Fibroblast of lung (primary cell): ENCODE measurements around the gene EN2. TPM values are rescaled to one million over a fixed set of nuclear protein-coding genes. Genes with fewer than 3 reads are reported as not detected.

Experiments
- DNase-seq, 2 donors: peaks; one replicate each; pipeline versions ENCODE4 v3.0.0 to v3.0.0-alpha.2; 2010; ENCODE audit warnings: low read depth in 2 of 2
- H2AFZ ChIP-seq: 2 replicates; pipeline ENCODE4 v1.5.1; 2012; ENCODE audit warnings: low read length, control low read depth, inconsistent platforms
- H3K27ac ChIP-seq: 2 replicates; pipeline ENCODE4 v1.5.1; 2011; ENCODE audit warnings: low read length, control low read depth; ENCODE audit not compliant: insufficient read depth
- H3K27me3 ChIP-seq: 2 replicates; pipeline ENCODE4 v1.5.1; 2011; ENCODE audit warnings: mild to moderate bottlenecking, low read length; ENCODE audit not compliant: control insufficient read depth, insufficient read depth
- H3K36me3 ChIP-seq: 2 replicates; pipeline ENCODE4 v1.5.1; 2011; ENCODE audit warnings: low read length; ENCODE audit not compliant: control insufficient read depth, insufficient read depth
- H3K4me1 ChIP-seq: 2 replicates; pipeline ENCODE4 v1.5.1; 2011; ENCODE audit warnings: low read length; ENCODE audit not compliant: control insufficient read depth, insufficient read depth; ENCODE audit errors: extremely low read depth
- H3K4me2 ChIP-seq: 2 replicates; pipeline ENCODE4 v1.5.1; 2011; ENCODE audit warnings: low read length, control low read depth; ENCODE audit not compliant: insufficient read depth; ENCODE audit errors: extremely low read depth
- H3K4me3 ChIP-seq, 4 experiments: fragments of 200-600 bp in 1 of 4; sonication (generic) in 1 of 4; replicated peaks in 1 of 4; 2 replicates each; pipeline ENCODE4 v1.5.1; 2011 to 2016; ENCODE audit warnings: low read length in 4 of 4, low read depth in 3 of 4, mild to moderate bottlenecking in 3 of 4, control low read depth in 2 of 4, inconsistent platforms in 1 of 4, mixed read lengths in 1 of 4; ENCODE audit not compliant: insufficient read depth in 1 of 4; ENCODE audit errors: control extremely low read depth in 1 of 4
- H3K79me2 ChIP-seq: 2 replicates; pipeline ENCODE4 v1.5.1; 2012; ENCODE audit warnings: mild to moderate bottlenecking, low read length, inconsistent platforms; ENCODE audit not compliant: control insufficient read depth, insufficient read depth
- H3K9ac ChIP-seq: 2 replicates; pipeline ENCODE4 v1.5.1; 2011; ENCODE audit warnings: mild to moderate bottlenecking, low read length, control low read depth; ENCODE audit not compliant: insufficient read depth
- H3K9me3 ChIP-seq: 2 replicates; pipeline ENCODE4 v1.5.1; 2012; ENCODE audit warnings: low read depth, low read length; ENCODE audit not compliant: control insufficient read depth, insufficient read depth
- H4K20me1 ChIP-seq: 2 replicates; pipeline ENCODE4 v1.5.1; 2011; ENCODE audit warnings: low read length; ENCODE audit not compliant: control insufficient read depth, insufficient read depth; ENCODE audit errors: extremely low read depth
- CTCF ChIP-seq, 2 donors: IDR thresholded peaks in 1 of 2; conservative IDR thresholded peaks in 1 of 2; 1 replicate in 1 of 2; 2 replicates in 1 of 2; pipeline ENCODE4 v1.5.1; 2011 to 2012; ENCODE audit warnings: low read length in 2 of 2, control low read depth in 1 of 2, inconsistent platforms in 1 of 2, low read depth in 1 of 2, mild to moderate bottlenecking in 1 of 2
- EZH2 ChIP-seq: IDR thresholded peaks from 2 replicates; pipeline ENCODE4 v1.5.1; 2012; ENCODE audit warnings: low read length, control low read depth, mild to moderate bottlenecking; ENCODE audit errors: missing control alignments
- polyA plus RNA-seq, 2 donors: library from polyadenylated mRNA; depleted of rRNA in 1 of 2; stranded (reverse) in 1 of 2; unstranded in 1 of 2; fragments of >200 nt; gene quantifications; 2 replicates each; pipeline ENCODE4 v1.2.1, GENCODE V29; 2011 to 2012; ENCODE audit warnings: missing spikeins in 1 of 2
- total RNA-seq: library from RNA; depleted of rRNA; stranded (reverse); fragments of >200 nt; gene quantifications from 2 replicates; pipeline ENCODE4 v1.2.1, GENCODE V29; 2014

Gene EN2
- total and polyA plus RNA-seq, 2 donors (not counting 1 experiment from before 2014, with no cell fraction given): not detected

- Histone ChIP-seq H3K9ac (no peak overlapping the region), H3K36me3 (no peaks in the 10 kb centered on the region), H3K79me2 (no peaks in the 10 kb centered on the region), H3K4me3 (no peak overlapping the region), H3K4me1 (no peaks in the 10 kb centered on the region), H4K20me1 (no peaks in the 10 kb centered on the region), H3K9me3 (no peaks in the 10 kb centered on the region), H3K27ac (no peak overlapping the region), H3K27me3 (peaks cover 82% of the 10 kb centered on the region), H3K4me2 (no peak overlapping the region), H2AFZ (no peak overlapping the region)
- DNase-seq: no peak
- no peak for TF ChIP-seq EZH2
- TF ChIP-seq CTCF (conservative IDR thresholded peaks at IDR 0.05 in 1 of 2, IDR thresholded peaks at IDR 0.05 in 1 of 2; ENCODE audit: low read depth in 1 of 2, low read length in 2 of 2): no peak
Observed at GRCh38 chr7:155454183-155455112, 3.5 kb upstream of the EN2 start.

- DNase-seq: no peak
- Histone ChIP-seq H2AFZ (no peak overlapping the region), H4K20me1 (no peaks in the 10 kb centered on the region), H3K4me3 (no peak overlapping the region), H3K27ac (no peak overlapping the region), H3K27me3 (peaks cover 81% of the 10 kb centered on the region), H3K36me3 (no peaks in the 10 kb centered on the region), H3K9ac (no peak overlapping the region), H3K4me1 (no peaks in the 10 kb centered on the region), H3K4me2 (no peak overlapping the region), H3K9me3 (no peaks in the 10 kb centered on the region), H3K79me2 (no peaks in the 10 kb centered on the region)
- TF ChIP-seq CTCF (conservative IDR thresholded peaks at IDR 0.05 in 1 of 2, IDR thresholded peaks at IDR 0.05 in 1 of 2; ENCODE audit: low read depth in 1 of 2, low read length in 2 of 2) (no peak), EZH2 (no peak)
Observed at GRCh38 chr7:155455132-155455693, 2.7 kb upstream of the EN2 start.
